GM18505 (cell line): ENCODE data around the gene GM2A.
"Not testable (repeated sequence)": the region's sequence is repeated elsewhere in the genome, so short reads cannot be mapped to it uniquely, and the experiment has no call there.

Experiments
- ATAC-seq: cut with Tn5 transposase; IDR thresholded peaks from one replicate; pipeline ENCODE4 v1.9.1; 2021; ENCODE audit not compliant: unreplicated experiment
- POLR2A ChIP-seq: IDR thresholded peaks from 4 replicates; pipeline ENCODE4 v1.6.1; 2011; ENCODE audit warnings: borderline replicate concordance; ENCODE audit not compliant: insufficient read depth, insufficient read length; ENCODE audit errors: extremely low read depth

Gene GM2A

DNA sequence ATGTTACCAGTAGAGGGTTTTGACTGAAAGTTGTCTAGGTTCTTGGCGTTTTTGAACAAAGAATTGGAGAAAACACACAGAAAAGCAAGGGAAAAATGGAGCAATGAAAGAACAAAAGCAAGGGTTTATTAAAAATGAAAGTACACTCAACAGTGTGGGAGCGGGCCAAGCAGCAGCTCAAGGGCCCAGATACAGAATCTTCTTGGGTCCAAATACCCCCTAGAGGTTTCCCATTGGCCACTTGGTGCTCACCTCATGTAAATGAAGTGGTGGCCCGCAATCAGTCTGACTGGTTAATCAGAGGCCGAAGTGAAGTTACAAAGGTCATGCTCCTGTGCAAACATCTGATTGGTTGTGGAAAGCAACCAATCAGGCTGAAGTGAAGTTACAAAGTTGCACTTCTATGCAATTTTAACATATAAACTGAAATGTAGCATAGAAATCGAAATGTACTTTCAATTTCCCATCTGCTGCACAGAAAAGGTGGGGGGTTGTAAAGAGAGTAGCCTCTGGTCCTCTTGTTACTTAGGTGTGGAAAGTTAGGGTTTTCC is 1.9 kb upstream of the GM2A start:
- no peak for ATAC-seq
- TF ChIP-seq POLR2A: no peak

DNA sequence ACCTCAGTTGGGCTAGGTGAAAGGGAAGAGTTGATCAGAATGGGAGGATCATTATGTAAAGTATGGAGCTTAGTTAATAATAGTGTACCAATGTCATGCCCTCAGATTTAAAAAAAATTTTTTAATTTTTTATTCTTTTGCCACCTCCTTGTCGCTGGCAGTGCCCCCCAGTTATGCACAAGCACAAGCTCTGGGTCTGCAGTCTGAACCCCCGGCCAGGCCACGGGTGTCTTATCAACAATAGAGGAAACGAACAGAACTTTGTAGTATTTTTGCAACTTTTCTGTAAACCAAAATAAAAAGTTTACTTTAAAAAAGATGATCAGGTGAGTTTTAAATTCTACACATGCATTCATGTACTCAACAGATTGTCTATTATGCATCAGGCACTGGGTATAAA is 1.4 kb upstream of the GM2A start:
- no peak for TF ChIP-seq POLR2A
- no peak for ATAC-seq

DNA sequence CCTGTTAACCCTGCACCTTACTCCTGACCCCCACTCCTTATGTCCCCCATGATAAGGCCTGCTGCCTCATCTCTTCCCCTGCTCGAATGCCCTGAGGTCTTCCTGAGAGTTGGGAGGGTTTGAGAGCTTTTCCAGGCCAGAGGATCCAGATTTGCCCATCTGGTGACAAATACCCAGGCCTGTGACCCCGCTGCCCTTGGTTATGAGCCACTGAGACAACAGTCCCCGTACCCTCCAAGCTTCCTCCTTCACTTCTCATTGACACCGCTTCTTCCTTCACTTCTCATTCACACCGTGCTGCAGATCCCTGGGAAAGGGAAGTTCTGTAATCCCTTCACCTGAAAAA is 593 bp downstream of the GM2A start:
- TF ChIP-seq POLR2A: no peak
- no peak for ATAC-seq

DNA sequence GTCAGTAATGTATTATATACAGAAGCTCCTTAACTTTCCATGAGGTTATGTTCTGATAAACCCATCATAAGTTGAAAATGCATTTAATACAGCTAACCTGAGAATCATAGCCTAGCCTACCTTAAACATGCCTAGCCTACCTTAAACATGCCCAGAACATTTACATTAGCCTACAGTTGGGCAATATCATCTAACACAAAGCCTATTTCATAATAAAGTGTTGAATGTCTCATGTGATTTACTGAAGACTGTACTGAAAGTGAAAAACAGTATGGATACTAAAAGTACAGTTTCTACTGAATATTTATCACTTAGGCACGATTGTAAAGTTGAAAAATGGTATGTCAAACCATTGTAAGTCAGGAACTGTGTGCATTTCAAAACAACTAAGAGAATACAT is 1.6 kb downstream of the GM2A start:
- no peak for TF ChIP-seq POLR2A
- ATAC-seq: no peak

DNA sequence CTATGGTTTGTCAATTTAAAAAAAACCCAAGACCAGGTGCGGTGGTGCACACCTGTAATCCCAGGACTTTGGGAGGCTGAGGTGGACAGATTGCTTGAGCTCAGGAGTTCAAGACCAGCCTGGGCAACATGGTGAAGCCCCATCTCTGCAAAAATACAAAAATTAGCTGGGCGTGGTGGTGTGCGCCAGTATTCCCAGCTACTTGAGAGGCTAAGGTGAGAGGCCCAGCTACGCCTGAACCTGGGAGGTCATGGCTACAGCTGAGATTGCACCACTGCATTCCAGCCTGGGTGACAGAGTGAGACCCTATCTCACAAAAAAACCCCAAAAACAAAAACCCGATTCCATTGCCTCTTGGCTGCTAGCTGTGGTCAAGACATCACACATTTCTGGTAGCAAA is 2.0 kb downstream of the GM2A start:
- not testable (repeated sequence) for ATAC-seq

DNA sequence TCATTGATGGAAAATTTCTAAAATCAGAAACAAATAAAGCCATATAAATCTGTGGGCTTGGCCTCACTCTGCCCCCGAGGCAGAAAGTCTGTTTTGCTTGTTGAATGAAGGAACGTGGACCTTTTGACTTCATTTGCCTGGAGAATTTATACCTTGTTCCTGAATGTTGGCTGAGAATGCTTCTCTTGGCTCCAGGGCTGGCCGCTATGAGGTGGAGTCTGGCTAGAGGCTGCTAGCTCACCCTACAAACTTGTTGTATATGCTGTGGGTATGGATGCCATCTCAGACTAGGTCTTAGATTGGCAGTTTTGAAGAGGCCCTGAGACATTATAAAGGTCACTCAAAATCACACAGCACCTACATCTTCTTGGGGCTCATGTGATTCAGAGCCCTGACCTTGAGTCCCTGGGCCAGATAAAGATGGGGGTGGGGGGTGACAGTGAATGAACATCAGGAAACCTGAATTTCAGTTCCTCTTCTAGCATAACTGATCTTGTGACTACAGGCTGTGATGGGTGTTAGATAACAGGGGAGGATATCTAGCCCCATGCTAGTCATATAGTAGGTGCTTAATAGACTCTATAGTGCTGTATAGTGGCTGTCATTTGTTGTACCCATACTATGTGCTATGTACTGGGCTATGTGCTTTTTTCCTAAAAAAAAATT is 2.8 kb downstream of the GM2A start:
- no peak for TF ChIP-seq POLR2A
- peak; percentile 40 for ATAC-seq

DNA sequence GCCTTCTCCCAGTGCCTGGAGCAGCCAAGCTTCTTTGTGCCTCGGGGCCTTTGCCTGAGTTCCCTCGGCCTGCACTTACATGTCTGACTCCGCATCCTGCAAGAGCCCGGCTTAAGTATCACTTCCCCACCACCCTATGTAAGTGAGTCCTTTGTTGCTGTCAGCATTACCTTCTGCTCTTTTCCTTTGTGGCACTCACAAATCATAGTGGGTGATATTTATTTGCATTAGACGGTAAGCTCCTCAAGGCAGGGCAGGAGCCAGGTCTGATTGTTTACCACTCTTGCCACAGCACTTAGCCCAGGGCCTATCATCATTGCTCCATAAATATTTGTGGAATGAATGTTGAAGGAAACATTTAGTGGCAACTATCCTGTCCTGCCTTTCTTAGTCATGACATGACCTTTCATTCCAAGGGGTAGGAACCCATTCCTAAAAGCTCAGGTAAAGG is 4.8 kb downstream of the GM2A start:
- no peak for ATAC-seq
- peak; percentile 50 for TF ChIP-seq POLR2A

DNA sequence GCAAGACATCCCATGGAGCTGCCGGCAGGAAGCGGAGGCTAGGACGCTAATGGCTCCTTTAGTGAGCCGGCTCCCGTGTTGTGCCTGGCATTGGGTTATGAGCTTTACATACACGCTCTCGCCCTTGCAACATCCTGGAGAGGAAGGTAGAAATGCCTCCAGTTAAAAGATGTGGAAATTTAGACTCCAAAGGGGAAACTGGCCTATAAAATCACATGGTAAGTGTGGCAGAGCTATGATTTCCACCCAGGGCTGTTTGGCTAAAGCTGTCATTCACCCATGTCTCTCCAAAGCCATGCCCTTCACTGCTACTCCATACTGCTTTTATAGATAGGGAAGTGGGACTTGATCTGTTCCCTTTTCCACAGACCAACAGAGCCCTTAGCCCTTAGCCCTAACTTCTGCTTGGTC is 5.2 kb downstream of the GM2A start:
- no peak for TF ChIP-seq POLR2A
- ATAC-seq: no peak

DNA sequence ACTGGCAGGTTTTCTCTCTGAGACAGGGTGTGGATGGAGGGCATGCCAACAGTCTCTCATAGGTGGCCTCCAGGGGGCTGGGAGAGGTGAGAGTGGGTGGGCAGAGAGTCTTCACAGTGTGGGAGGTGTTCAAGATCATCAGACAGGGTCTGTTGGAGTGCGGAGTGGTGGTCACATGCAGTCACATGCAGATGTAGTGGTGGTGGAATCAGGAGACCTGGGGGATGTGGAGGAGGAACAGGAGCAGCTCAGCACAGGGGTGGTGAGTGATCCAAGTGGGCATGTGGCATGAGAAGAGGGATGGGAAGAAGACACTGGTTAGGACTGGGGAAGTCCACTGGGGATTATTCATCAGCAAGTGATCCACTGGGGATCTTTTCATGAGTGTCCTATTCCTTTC is 5.8 kb downstream of the GM2A start:
- TF ChIP-seq POLR2A: no peak
- ATAC-seq: no peak

DNA sequence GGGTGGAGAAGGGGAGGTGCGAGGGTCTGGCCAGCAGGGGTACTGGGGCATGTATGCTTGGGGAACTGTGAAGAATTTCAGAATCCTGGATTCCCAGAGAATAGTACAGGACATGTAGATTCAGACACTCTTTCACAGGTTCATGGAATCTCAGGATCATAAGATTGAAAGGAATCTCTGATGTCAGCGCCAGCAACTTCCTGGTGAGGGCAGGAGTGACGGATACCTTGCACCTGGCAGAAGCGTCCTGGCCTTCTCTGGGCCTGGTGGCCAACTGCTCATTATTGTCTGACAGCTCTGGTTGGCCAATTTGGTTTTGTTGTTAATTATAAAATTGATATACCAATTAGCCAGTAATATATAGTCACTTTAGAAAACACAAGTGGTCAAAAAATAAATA is 6.9 kb downstream of the GM2A start:
- ATAC-seq: no peak
- TF ChIP-seq POLR2A: no peak

DNA sequence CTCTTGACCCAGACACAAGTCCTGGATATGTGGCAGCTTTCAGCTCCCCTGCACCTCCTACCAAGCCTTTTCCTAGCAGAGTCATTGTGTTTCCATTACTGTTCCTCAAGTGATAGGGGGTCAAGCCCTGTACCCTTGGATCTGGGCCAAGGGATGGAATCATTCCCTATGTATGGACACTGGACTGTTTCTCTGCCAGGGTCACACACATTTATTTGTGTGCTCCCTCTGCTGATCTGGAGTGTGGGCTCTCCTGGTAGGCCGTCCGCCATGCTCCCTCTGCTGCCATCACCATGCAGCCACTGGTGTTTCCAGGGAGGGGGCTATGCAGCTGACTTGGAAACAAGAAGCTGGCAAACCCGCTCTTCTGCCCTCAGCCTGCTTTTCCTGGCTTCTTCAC is 9.5 kb downstream of the GM2A start:
- TF ChIP-seq POLR2A: no peak
- ATAC-seq: no peak

DNA sequence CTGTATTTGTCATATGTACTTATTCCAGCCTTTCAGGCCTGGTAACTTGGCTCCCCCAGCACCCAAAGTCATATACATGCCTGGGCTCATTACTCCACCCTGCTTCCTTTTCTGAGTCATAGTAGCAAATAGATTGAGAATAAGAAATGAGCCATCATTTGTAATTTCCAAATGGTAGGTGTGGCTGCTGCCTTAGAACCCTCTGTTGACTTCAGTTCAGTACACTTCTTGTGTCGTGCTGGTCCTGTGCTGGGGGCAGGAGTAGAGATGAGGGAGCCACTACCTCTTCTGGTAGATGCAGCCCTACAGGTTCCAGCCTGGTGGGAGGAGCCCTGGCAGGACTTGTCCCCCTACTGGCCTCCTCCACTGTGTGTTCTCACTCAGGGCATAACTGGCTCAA is 11.1 kb downstream of the GM2A start:
- ATAC-seq: no peak

DNA sequence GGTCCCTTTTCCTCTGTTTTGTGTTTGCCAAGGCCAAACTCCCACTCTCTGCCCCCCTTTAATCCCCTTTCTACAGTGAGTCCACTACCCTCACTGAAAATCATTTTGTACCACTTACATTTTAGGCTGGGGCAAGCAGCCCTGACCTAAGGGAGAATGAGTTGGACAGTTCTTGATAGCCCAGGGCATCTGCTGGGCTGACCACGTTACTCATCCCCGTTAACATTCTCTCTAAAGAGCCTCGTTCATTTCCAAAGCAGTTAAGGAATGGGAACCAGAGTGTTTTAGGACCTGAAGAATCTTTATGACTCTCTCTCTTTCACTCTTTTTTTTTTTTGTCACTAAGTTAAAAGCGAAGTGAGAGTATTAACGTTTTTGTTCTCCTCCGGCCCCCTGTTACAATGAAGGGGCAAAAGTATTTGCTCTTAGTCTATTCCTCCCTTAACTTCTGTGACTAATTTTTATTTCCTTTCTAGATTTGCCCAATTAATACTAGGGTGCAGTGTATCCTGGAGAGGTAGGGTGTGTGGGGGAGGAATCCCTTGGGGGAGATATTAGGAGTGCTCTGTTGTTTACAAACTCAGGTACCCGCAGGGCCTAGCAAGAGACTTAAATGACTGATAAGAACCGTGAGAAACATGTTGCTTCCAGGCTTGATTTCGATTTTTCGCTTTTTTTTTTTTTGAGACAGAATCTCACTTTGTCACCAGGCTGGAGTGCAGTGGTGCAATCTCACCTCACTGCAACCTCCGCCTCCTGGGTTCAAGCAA is 14.7 kb downstream of the GM2A start:
- TF ChIP-seq POLR2A: no peak
- no peak for ATAC-seq

More for the DNA sequence above, 11.1 kb downstream of the GM2A start:
- TF ChIP-seq POLR2A: no peak

DNA sequence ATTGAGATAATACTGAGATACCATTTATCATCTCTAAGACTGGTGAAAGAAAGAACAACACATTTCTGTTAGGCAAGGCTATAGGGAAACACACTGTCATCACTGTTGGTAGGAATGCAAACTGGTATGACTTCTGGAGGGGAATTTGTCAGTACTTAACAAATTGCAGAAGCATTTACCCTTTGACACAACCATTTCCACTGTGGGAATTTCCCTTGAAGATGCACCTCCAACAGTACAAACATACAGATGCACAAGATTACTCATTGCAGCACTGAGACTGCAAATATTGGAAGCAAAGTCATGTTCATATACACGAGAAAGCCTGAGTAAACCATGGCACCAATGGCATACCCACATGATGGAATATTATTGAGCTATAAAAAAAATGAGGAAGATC is 17.6 kb downstream of the GM2A start:
- no peak for TF ChIP-seq POLR2A
- ATAC-seq: peak; percentile 73

DNA sequence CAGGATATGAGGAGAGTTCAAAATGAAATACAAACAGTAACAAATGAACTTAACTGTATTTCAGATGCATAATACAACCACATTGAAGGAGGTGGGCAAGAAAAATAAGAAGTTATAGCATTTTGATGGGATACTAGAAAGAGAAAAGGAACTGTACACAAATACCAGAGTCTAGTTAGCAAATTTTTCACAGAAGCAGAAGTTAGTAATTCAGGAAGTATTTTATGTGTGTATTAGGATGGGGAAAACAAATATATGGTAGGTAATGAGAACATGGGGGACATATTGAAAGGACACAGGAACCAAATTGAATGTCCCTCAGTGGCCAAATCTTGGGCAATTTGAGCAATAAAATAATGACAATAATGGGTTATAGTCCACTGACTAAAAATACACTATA is 18.4 kb downstream of the GM2A start:
- no peak for TF ChIP-seq POLR2A
- ATAC-seq: no peak

DNA sequence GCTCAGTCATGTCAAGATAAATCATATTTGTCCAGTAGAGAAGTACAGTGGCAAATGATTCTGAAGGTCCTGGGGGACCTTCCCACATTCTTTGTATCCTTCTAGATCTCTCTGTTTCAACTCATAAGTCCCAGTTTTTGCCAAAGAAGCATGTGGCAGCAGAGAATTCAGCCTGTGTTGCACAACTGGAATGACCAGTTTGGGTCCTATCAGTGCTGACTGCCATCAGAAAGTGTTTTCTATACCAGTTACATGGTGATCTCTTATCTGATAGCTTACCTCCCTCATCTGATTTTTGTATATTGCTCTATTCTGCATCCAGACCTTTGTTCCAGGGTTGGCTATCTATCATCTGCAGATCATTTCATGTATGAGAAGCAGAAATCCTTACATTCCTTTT is 21.7 kb downstream of the GM2A start:
- no peak for ATAC-seq
- TF ChIP-seq POLR2A: no peak
